ENCODE results near the gene SPOCK1.
"Not testable (repeated sequence)": the region's sequence is repeated elsewhere in the genome, so short reads cannot be mapped to it uniquely, and the experiment has no call there.

SPOCK1 gene

GRCh38 chr5:137395011-137395755 is 103.9 kb downstream of the SPOCK1 start:
- DNase-seq (ENCODE audit: low spot score): no peak

GRCh38 chr5:137394380-137394779 is 104.7 kb downstream of the SPOCK1 start:
- no peak for DNase-seq (ENCODE audit: low spot score)

GRCh38 chr5:137393196-137393993 is 105.7 kb downstream of the SPOCK1 start:
- no peak for DNase-seq (ENCODE audit: low spot score)

- DNase-seq (ENCODE audit: low spot score): no peak
Measured at GRCh38 chr5:137392261-137392660, 106.9 kb downstream of the SPOCK1 start.

- not testable (repeated sequence) for DNase-seq (ENCODE audit: low spot score)
Measured at GRCh38 chr5:137391044-137391443, 108.1 kb downstream of the SPOCK1 start.

GRCh38 chr5:137389042-137389441 is 110.1 kb downstream of the SPOCK1 start:
- DNase-seq (ENCODE audit: low spot score): no peak

GRCh38 chr5:137385064-137385463 is 114.1 kb downstream of the SPOCK1 start:
- DNase-seq (ENCODE audit: low spot score): no peak

- DNase-seq (ENCODE audit: low spot score): no peak
Measured at GRCh38 chr5:137383909-137384308, 115.2 kb downstream of the SPOCK1 start.

- no peak for DNase-seq (ENCODE audit: low spot score)
Measured at GRCh38 chr5:137381555-137381954, 117.6 kb downstream of the SPOCK1 start.

- no peak for DNase-seq (ENCODE audit: low spot score)
Measured at GRCh38 chr5:137379555-137380286, 119.4 kb downstream of the SPOCK1 start.

- DNase-seq (ENCODE audit: low spot score): no peak
Measured at GRCh38 chr5:137375741-137376526, 123.2 kb downstream of the SPOCK1 start.

GRCh38 chr5:137374110-137374714 is 124.9 kb downstream of the SPOCK1 start:
- no peak for DNase-seq (ENCODE audit: low spot score)

- no peak for DNase-seq (ENCODE audit: low spot score)
Measured at GRCh38 chr5:137372773-137373160, 126.4 kb downstream of the SPOCK1 start.

GRCh38 chr5:137372016-137372772 is 126.9 kb downstream of the SPOCK1 start:
- no peak for DNase-seq (ENCODE audit: low spot score)

GRCh38 chr5:137370096-137371071 is 128.7 kb downstream of the SPOCK1 start:
- no peak for DNase-seq (ENCODE audit: low spot score)

- DNase-seq (ENCODE audit: low spot score): no peak
Measured at GRCh38 chr5:137368651-137369050, 130.5 kb downstream of the SPOCK1 start.

- DNase-seq (ENCODE audit: low spot score): no peak
Measured at GRCh38 chr5:137367951-137368350, 131.2 kb downstream of the SPOCK1 start.

GRCh38 chr5:137366526-137366925 is 132.6 kb downstream of the SPOCK1 start:
- DNase-seq (ENCODE audit: low spot score): no peak

- DNase-seq (ENCODE audit: low spot score): no peak
Measured at GRCh38 chr5:137365126-137365865, 133.8 kb downstream of the SPOCK1 start.
